Lower lobe of right lung (tissue), 2 donors: ENCODE measurements around the gene PHKG2. TPM values are rescaled to one million over a fixed set of nuclear protein-coding genes. Genes with fewer than 3 reads are reported as not detected.
"Not testable (repeated sequence)": the region's sequence is repeated elsewhere in the genome, so short reads cannot be mapped to it uniquely, and the experiment has no call there.

Experiments used
- ATAC-seq, 2 donors: fragments of 200-7000 bp; cut with Tn5 transposase; one replicate each; pipeline ENCODE4 v1.9.1; 2020 to 2022; ENCODE audit warnings: mild to moderate bottlenecking in 2 of 2, moderate library complexity in 2 of 2
- DNase-seq: peaks from one replicate; pipeline ENCODE4 v3.0.0-alpha.2; 2020
- H3K27ac ChIP-seq: fragments of 200-600 bp; one replicate; pipeline ENCODE4 v1.8.0; 2022
- H3K27me3 ChIP-seq: fragments of 200-600 bp; one replicate; pipeline ENCODE4 v1.8.0; 2022; ENCODE audit warnings: low read depth
- H3K36me3 ChIP-seq: fragments of 200-600 bp; one replicate; pipeline ENCODE4 v1.8.0; 2022; ENCODE audit warnings: mild to moderate bottlenecking
- H3K4me1 ChIP-seq: fragments of 200-600 bp; one replicate; pipeline ENCODE4 v1.8.0; 2022
- H3K4me3 ChIP-seq: fragments of 200-600 bp; one replicate; pipeline ENCODE4 v1.8.0; 2022; ENCODE audit warnings: mild to moderate bottlenecking
- H3K9me3 ChIP-seq: fragments of 200-600 bp; one replicate; pipeline ENCODE4 v1.8.0; 2022
- CTCF ChIP-seq: fragments of 200-600 bp; IDR thresholded peaks from one replicate; pipeline ENCODE4 v1.8.0; 2022; ENCODE audit warnings: antibody characterized with exemption, mild to moderate bottlenecking
- intact Hi-C: fragments of 100-400 bp; cut with DNase I; formaldehyde crosslinking; loops from one replicate; pipeline ENCODE4 v1.11.0; 2022
- total RNA-seq: library from RNA; stranded (reverse); fragmentation: NEBNext Ultra II Directional; extraction: Animal tissue kit (Norgen Biotek cat#: 25700); gene quantifications from one replicate; pipeline ENCODE4 v1.2.1, GENCODE V29; 2021
- donor health status: DM: no; HTN: yes; CAD: no; lungs with severe emphysema.

The PHKG2 gene
- total RNA-seq, 1 donor from 2014 or later: 25.5 TPM

GRCh38 chr16:30700971-30701370 lies 47.3 kb upstream of the PHKG2 start:
- H3K27ac ChIP-seq: no peak overlapping the region
- H3K36me3 ChIP-seq: peaks cover 65% of the 10 kb centered on the region
- DNase-seq: no peak
- ATAC-seq: no peak
- TF ChIP-seq CTCF: no peak
- H3K9me3 ChIP-seq: no peaks in the 10 kb centered on the region
- no peaks in the 10 kb centered on the region for H3K27me3 ChIP-seq
- H3K4me1 ChIP-seq: peaks cover 25% of the 10 kb centered on the region
- intact Hi-C loops: no loop called here
- no peak overlapping the region for H3K4me3 ChIP-seq

GRCh38 chr16:30703071-30703470 lies 45.2 kb upstream of the PHKG2 start:
- Histone ChIP-seq H3K36me3 (peaks cover 86% of the 10 kb centered on the region), H3K4me1 (peaks cover 16% of the 10 kb centered on the region)
- H3K27me3 ChIP-seq, ATAC-seq, intact Hi-C loops, DNase-seq, H3K9me3 ChIP-seq, H3K27ac ChIP-seq, H3K4me3 ChIP-seq: not testable (repeated sequence)

DNA sequence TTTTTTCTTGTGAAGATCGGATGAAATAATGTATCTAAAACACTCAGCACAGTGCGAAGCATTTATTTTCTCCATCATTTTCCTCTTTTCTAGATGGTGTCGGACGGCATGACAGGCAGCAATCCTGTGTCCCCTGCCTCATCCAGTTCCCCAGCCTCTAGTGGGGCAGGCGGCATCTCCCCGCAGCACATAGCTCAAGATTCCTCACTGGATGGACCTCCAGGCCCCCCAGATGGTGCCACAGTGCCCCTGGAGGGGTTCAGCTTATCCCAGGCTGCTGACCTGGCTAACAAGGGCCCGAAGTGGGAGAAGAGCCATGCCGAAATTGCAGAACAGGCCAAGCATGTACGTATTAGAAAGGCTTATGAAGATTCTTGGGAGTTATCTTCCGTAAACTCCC lies 44.3 kb upstream of the PHKG2 start:
- TF ChIP-seq CTCF: no peak
- intact Hi-C loops: no loop called here

GRCh38 chr16:30706046-30706445 lies 42.2 kb upstream of the PHKG2 start:
- H3K4me3 ChIP-seq: no peak overlapping the region
- H3K27ac ChIP-seq: no peak overlapping the region
- ATAC-seq (no peak), DNase-seq (no peak)
- no peak for TF ChIP-seq CTCF
- intact Hi-C loops: no loop called here
- no peaks in the 10 kb centered on the region for H3K27me3 ChIP-seq
- no peaks in the 10 kb centered on the region for H3K9me3 ChIP-seq
- H3K4me1 ChIP-seq: no peaks in the 10 kb centered on the region
- H3K36me3 ChIP-seq: peaks cover 98% of the 10 kb centered on the region

More for the DNA sequence above, 44.3 kb upstream of the PHKG2 start:
- Histone ChIP-seq H3K27me3 (no peaks in the 10 kb centered on the region), H3K36me3 (peaks cover 95% of the 10 kb centered on the region), H3K4me1 (peaks cover 16% of the 10 kb centered on the region), H3K9me3 (no peaks in the 10 kb centered on the region), H3K27ac (no peak overlapping the region), H3K4me3 (no peak overlapping the region)
- no peak for DNase-seq
- no peak for ATAC-seq

DNA sequence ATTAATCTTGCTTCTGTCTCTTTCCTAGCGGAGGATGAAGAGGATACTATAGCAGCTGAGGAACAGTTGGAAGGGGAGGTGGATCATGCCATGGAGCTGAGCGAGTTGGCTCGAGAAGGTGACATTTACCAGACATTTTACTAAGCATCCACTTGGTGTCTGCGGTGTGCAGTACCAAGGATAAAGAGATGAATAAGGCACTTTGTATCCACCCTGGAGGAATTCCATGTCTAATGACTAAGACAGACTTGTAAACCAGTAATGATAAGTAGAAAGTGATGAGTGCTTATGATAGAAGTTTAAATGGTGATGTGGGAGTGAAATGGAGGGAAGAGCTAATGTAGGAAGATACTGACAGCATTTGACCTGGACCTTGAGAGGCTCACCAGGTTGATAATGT lies 37.3 kb upstream of the PHKG2 start:
- Histone ChIP-seq H3K9me3 (no peaks in the 10 kb centered on the region), H3K36me3 (peaks cover 100% of the 10 kb centered on the region), H3K4me1 (peaks cover 13% of the 10 kb centered on the region), H3K27ac (no peak overlapping the region), H3K27me3 (no peaks in the 10 kb centered on the region), H3K4me3 (no peak overlapping the region)
- intact Hi-C loops: no loop called here
- ATAC-seq (no peak), DNase-seq (no peak)
- no peak for TF ChIP-seq CTCF

DNA sequence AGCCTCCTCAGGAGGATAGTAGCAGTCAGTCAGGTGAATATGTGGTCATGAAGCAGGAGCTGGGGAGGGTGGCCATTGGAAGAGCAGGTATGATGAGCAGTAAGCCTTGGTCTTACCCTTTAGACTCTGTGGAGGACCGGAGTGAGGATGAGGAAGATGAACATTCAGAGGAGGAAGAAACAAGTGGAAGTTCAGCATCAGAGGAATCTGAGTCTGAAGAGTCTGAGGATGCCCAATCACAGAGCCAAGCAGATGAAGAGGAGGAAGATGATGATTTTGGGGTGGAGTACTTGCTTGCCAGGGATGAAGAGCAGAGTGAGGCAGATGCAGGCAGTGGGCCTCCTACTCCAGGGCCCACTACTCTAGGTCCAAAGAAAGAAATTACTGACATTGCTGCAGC lies 36.5 kb upstream of the PHKG2 start:
- ATAC-seq (no peak), DNase-seq (no peak)
- intact Hi-C loops: no loop called here
- Histone ChIP-seq H3K27me3 (no peaks in the 10 kb centered on the region), H3K9me3 (no peaks in the 10 kb centered on the region), H3K4me1 (peaks cover 13% of the 10 kb centered on the region), H3K36me3 (peaks cover 100% of the 10 kb centered on the region), H3K27ac (no peak overlapping the region), H3K4me3 (no peak overlapping the region)
- no peak for TF ChIP-seq CTCF
